Astrocyte (in vitro differentiated cells and primary cell): ENCODE results near the gene ABCC4. TPM values are rescaled to one million over a fixed set of nuclear protein-coding genes. Genes with fewer than 3 reads are reported as not detected.
A peak's percentile ranks its signal among the peaks of the same experiment; 100 is the strongest.

Source experiments
- DNase-seq: peaks from one replicate; pipeline ENCODE4 v3.0.0-alpha.2; 2010; ENCODE audit warnings: low read depth
- FAIRE-seq: peaks from 2 replicates; lab custom pipeline; 2011; peaks lifted over from hg19 to GRCh38; lab: Jason Lieb, UNC
- H2AFZ ChIP-seq: 2 replicates; pipeline ENCODE4 v1.6.0; 2012; ENCODE audit warnings: low read depth, low read length, inconsistent platforms
- H3K27ac ChIP-seq: 2 replicates; pipeline ENCODE4 v1.5.1; 2011; ENCODE audit warnings: low read depth, low read length, inconsistent platforms
- H3K27me3 ChIP-seq: 2 replicates; pipeline ENCODE4 v1.6.0; 2011; ENCODE audit warnings: low read length, inconsistent platforms; ENCODE audit not compliant: insufficient read depth
- H3K36me3 ChIP-seq: 2 replicates; pipeline ENCODE4 v1.5.1; 2011; ENCODE audit warnings: low read length, inconsistent platforms; ENCODE audit not compliant: insufficient read depth
- H3K4me1 ChIP-seq: 2 replicates; pipeline ENCODE4 v1.5.1; 2011; ENCODE audit warnings: low read length, inconsistent platforms; ENCODE audit not compliant: insufficient read depth
- H3K4me2 ChIP-seq: 2 replicates; pipeline ENCODE4 v1.6.0; 2012; ENCODE audit warnings: low read length, inconsistent platforms
- H3K4me3 ChIP-seq: 2 replicates; pipeline ENCODE4 v1.5.1; 2011; ENCODE audit warnings: low read depth, mild to moderate bottlenecking, low read length, inconsistent platforms; ENCODE audit not compliant: insufficient read depth
- H3K79me2 ChIP-seq: 2 replicates; pipeline ENCODE4 v1.6.0; 2012; ENCODE audit warnings: mild to moderate bottlenecking, low read length, inconsistent platforms; ENCODE audit not compliant: insufficient read depth
- H3K9ac ChIP-seq: 2 replicates; pipeline ENCODE4 v1.6.0; 2012; ENCODE audit warnings: mild to moderate bottlenecking, low read length, inconsistent platforms
- H3K9me3 ChIP-seq: 2 replicates; pipeline ENCODE4 v1.5.1; 2012; ENCODE audit warnings: low read depth, mild to moderate bottlenecking, low read length, inconsistent platforms; ENCODE audit not compliant: insufficient read depth
- H4K20me1 ChIP-seq: 2 replicates; pipeline ENCODE4 v1.6.0; 2012; ENCODE audit warnings: low read length, inconsistent platforms; ENCODE audit not compliant: insufficient read depth
- H3K27ac Mint-ChIP-seq: one replicate; pipeline ENCODE4 v1.8.0; 2021; ENCODE audit warnings: mild to moderate bottlenecking, mixed read lengths; ENCODE audit not compliant: unreplicated experiment
- H3K27me3 Mint-ChIP-seq: one replicate; pipeline ENCODE4 v1.8.0; 2021; ENCODE audit warnings: low read depth, mixed read lengths; ENCODE audit not compliant: unreplicated experiment
- H3K36me3 Mint-ChIP-seq: one replicate; pipeline ENCODE4 v1.8.0; 2021; ENCODE audit warnings: low read depth, mixed read lengths; ENCODE audit not compliant: unreplicated experiment
- H3K4me1 Mint-ChIP-seq: one replicate; pipeline ENCODE4 v1.8.0; 2021; ENCODE audit warnings: low read depth, mixed read lengths; ENCODE audit not compliant: unreplicated experiment
- H3K4me3 Mint-ChIP-seq: one replicate; pipeline ENCODE4 v1.8.0; 2021; ENCODE audit warnings: mild to moderate bottlenecking, moderate library complexity, mixed read lengths; ENCODE audit not compliant: unreplicated experiment
- H3K9me3 Mint-ChIP-seq: one replicate; pipeline ENCODE4 v1.8.0; 2021; ENCODE audit warnings: mild to moderate bottlenecking, mixed read lengths; ENCODE audit not compliant: unreplicated experiment
- CTCF ChIP-seq: IDR thresholded peaks from 2 replicates; pipeline ENCODE4 v1.5.1; 2011; ENCODE audit warnings: low read depth, mild to moderate bottlenecking, inconsistent platforms, low read length, moderate library complexity; ENCODE audit not compliant: insufficient read depth
- EZH2 ChIP-seq: IDR thresholded peaks from 2 replicates; pipeline ENCODE4 v1.6.1; 2012; ENCODE audit warnings: mild to moderate bottlenecking, low read length, inconsistent platforms; ENCODE audit not compliant: insufficient read depth
- total RNA-seq: library from RNA; stranded (reverse); gene quantifications from 2 replicates; pipeline ENCODE4 v1.2.1, GENCODE V29; 2021

The ABCC4 gene
- total RNA-seq, 1 donor from 2014 or later, result 15.6 TPM

DNA sequence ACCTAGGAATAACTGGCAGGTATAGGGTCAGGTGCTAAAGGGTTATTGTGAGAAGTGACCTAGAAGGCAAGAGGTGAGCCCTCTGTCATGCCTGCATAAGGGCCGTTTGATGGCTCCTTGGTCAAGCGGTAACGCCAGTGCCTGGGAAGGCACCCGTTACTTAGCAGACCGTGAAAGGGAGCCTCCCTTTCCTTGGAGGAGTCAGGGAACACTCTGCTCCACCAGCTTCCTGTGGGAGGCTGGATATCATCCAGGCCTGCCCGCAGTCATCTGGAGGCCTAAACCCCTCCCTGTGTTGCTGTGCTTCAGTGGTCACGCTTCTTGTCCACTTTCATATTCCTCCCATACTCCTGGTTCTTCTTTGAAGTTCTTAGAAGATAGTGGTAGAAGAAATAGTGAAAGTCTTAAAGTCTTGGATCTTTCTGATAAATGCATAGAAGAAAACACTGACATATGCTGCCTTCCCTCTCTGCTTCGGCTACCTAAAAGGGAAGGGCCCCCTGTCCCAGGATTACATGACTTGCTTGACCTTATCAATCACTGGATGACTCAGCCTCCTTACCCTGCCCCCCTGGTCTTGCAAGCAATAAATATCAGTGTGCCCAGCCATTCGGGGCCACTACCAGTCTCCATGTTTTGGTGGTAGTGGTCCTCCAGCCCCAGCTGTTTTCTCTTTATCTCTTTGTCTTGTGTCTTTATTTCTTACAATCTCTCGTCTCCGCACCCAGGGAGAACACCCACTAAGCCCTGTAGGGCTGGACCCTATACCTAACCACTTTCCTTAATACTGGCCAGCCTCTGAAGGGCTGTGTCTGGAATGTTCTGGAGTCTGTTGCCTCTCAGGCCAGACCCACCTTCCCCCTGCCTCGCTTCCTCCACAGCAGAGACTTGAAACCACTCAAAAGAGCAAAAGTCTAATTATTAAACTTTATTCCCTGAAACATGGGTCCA is 16.1 kb upstream of the ABCC4 start:
- Mint-ChIP-seq H3K27me3 (no peaks in the 10 kb centered on the region), H3K9me3 (no peaks in the 10 kb centered on the region), H3K36me3 (no peaks in the 10 kb centered on the region), H3K4me1 (peaks cover 4% of the 10 kb centered on the region), H3K4me3 (no peak overlapping the region), H3K27ac (no peak overlapping the region)
- DNase-seq (peak; percentile 25), FAIRE-seq (no peak)
- H3K27me3 ChIP-seq, result no peaks in the 10 kb centered on the region
- no peak overlapping the region for H3K9ac ChIP-seq
- no peaks in the 10 kb centered on the region for H3K4me1 ChIP-seq
- no peaks in the 10 kb centered on the region for H3K36me3 ChIP-seq
- H3K79me2 ChIP-seq, result no peaks in the 10 kb centered on the region
- TF ChIP-seq CTCF (no peak), EZH2 (no peak)
- H3K27ac ChIP-seq, result no peak overlapping the region
- no peak overlapping the region for H3K4me3 ChIP-seq
- H3K9me3 ChIP-seq, result no peaks in the 10 kb centered on the region
- H2AFZ ChIP-seq, result no peak overlapping the region
- H3K4me2 ChIP-seq, result no peak overlapping the region
- no peaks in the 10 kb centered on the region for H4K20me1 ChIP-seq

- no peaks in the 10 kb centered on the region for H3K9me3 Mint-ChIP-seq
- Histone ChIP-seq H3K9me3 (no peaks in the 10 kb centered on the region), H3K4me3 (no peak overlapping the region), H4K20me1 (no peaks in the 10 kb centered on the region), H3K79me2 (no peaks in the 10 kb centered on the region), H3K27me3 (peaks cover 7% of the 10 kb centered on the region), H3K27ac (no peak overlapping the region), H3K4me2 (no peak overlapping the region), H3K4me1 (no peaks in the 10 kb centered on the region), H3K36me3 (no peaks in the 10 kb centered on the region), H2AFZ (no peak overlapping the region), H3K9ac (no peak overlapping the region)
- FAIRE-seq (no peak), DNase-seq (no peak)
- no peaks in the 10 kb centered on the region for H3K36me3 Mint-ChIP-seq
- TF ChIP-seq EZH2 (no peak), CTCF (no peak)
- H3K4me1 Mint-ChIP-seq, result peaks cover 4% of the 10 kb centered on the region
- H3K27ac Mint-ChIP-seq, result no peak overlapping the region
- H3K4me3 Mint-ChIP-seq, result no peak overlapping the region
- peaks cover 4% of the 10 kb centered on the region for H3K27me3 Mint-ChIP-seq
Measured at GRCh38 chr13:95315752-95316151, 14.5 kb upstream of the ABCC4 start.

DNA sequence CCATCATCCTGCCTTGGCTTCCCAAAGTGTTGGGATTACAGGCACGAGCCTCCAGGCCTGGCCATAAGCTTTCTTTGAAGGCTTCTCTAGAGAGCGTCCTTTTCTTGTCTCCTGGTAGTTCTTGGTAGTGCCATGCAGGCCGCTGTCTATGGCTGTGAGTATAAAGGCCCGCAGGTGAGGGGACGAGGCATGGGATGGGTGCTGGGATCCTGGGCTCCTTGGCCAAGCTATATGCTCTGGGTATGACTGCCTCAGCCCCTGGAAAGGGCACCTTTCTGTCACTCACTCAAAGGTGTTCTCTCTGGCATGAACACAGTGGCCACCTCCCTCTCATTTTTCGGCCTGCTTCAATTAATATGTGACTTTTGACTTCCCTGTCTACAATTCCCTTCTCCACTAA is 6.3 kb upstream of the ABCC4 start:
- H3K9ac ChIP-seq, result no peak overlapping the region
- H3K4me3 Mint-ChIP-seq, result no peak overlapping the region
- no peaks in the 10 kb centered on the region for H3K36me3 Mint-ChIP-seq
- H3K27me3 Mint-ChIP-seq, result peaks cover 9% of the 10 kb centered on the region
- no peaks in the 10 kb centered on the region for H3K9me3 ChIP-seq
- no peaks in the 10 kb centered on the region for H3K4me1 Mint-ChIP-seq
- H3K79me2 ChIP-seq, result no peaks in the 10 kb centered on the region
- H3K4me3 ChIP-seq, result no peak overlapping the region
- H3K27me3 ChIP-seq, result peaks cover 7% of the 10 kb centered on the region
- H4K20me1 ChIP-seq, result no peaks in the 10 kb centered on the region
- FAIRE-seq, result no peak
- H3K9me3 Mint-ChIP-seq, result peaks cover 2% of the 10 kb centered on the region
- no peaks in the 10 kb centered on the region for H3K36me3 ChIP-seq
- DNase-seq, result no peak
- no peak overlapping the region for H3K27ac Mint-ChIP-seq
- no peak overlapping the region for H2AFZ ChIP-seq
- H3K27ac ChIP-seq, result no peak overlapping the region
- H3K4me2 ChIP-seq, result no peak overlapping the region
- no peak for TF ChIP-seq EZH2
- TF ChIP-seq CTCF, result no peak
- H3K4me1 ChIP-seq, result no peaks in the 10 kb centered on the region
